Activated naive CD4-positive, alpha-beta T cell treated with anti-CD3 and anti-CD28 coated beads for 36 hours (primary cell): ENCODE results near the gene KMT5C. TPM values are rescaled to one million over a fixed set of nuclear protein-coding genes. Genes with fewer than 3 reads are reported as not detected.
A peak's percentile ranks its signal among the peaks of the same experiment; 100 is the strongest.

ENCODE experiments used
- CTCF ChIA-PET: fragments of 350-600 bp; sonication (Branson Sonifier 250); formaldehyde crosslinking; loops from one replicate; lab custom pipeline; 2021; ENCODE audit warnings: antibody characterized with exemption; lab: Charles Lee
- DNase-seq: peaks from one replicate; pipeline ENCODE4 v3.0.0-alpha.2; 2020
- H3K27ac Mint-ChIP-seq: one replicate; pipeline ENCODE4 v1.8.0; 2021; ENCODE audit warnings: mild to moderate bottlenecking, mixed read lengths
- H3K27me3 Mint-ChIP-seq: one replicate; pipeline ENCODE4 v1.8.0; 2021; ENCODE audit warnings: low read depth, mixed read lengths
- H3K36me3 Mint-ChIP-seq: one replicate; pipeline ENCODE4 v1.8.0; 2021; ENCODE audit warnings: low read depth, mixed read lengths
- H3K4me1 Mint-ChIP-seq: one replicate; pipeline ENCODE4 v1.8.0; 2021; ENCODE audit warnings: low read depth, mixed read lengths
- H3K4me3 Mint-ChIP-seq: one replicate; pipeline ENCODE4 v1.8.0; 2021; ENCODE audit warnings: mild to moderate bottlenecking, moderate library complexity, mixed read lengths
- H3K9me3 Mint-ChIP-seq: one replicate; pipeline ENCODE4 v1.8.0; 2021; ENCODE audit warnings: mixed read lengths
- intact Hi-C: fragments of 100-400 bp; cut with micrococcal nuclease; formaldehyde crosslinking; loops from one replicate; pipeline ENCODE4 v1.15.1; 2023
- total RNA-seq, 2 experiments: library from RNA; stranded (reverse); gene quantifications; one replicate each; pipeline ENCODE4 v1.2.3, GENCODE V29; 2021

Gene KMT5C
- total RNA-seq, 2 experiments from 2014 or later = 45.9 to 47.1 TPM

DNA sequence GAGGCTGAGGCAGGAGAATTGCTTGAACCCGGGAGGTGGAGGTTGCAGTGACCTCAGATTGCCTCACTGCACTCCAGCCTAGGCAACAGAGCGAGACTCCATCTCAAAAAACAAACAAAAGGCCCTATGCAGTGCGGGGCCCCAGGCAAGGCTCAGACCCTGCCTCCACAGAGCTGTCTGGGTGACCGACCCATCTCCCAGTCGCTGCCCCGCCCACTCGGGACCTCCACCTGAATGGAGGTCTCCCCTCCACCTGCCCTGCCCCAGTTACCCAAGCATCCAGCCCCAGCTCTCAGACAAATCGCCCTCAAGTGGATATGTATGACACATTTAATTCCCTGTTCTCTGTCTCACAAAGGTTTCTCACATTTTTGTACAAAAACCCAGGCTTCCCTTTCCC, 25.6 kb downstream of the KMT5C start:
- no peak overlapping the region for H3K4me3 Mint-ChIP-seq
- no peaks in the 10 kb centered on the region for H3K36me3 Mint-ChIP-seq
- no peaks in the 10 kb centered on the region for H3K9me3 Mint-ChIP-seq
- intact Hi-C loops = no loop called here
- CTCF ChIA-PET = interaction anchor here (0.7 kb wide), 1 partner anchor 1127 kb away, joined by 3 read pairs; no protein-coding TSS in a partner anchor
- no peak overlapping the region for H3K27ac Mint-ChIP-seq
- no peak for DNase-seq
- H3K4me1 Mint-ChIP-seq = peaks cover 4% of the 10 kb centered on the region
- peaks cover 14% of the 10 kb centered on the region for H3K27me3 Mint-ChIP-seq

GRCh38 chr19:55365964-55366363, 26.3 kb downstream of the KMT5C start:
- no peak overlapping the region for H3K4me3 Mint-ChIP-seq
- CTCF ChIA-PET = no interaction called here
- H3K4me1 Mint-ChIP-seq = peaks cover 7% of the 10 kb centered on the region
- intact Hi-C loops = no loop called here
- DNase-seq = no peak
- peaks cover 20% of the 10 kb centered on the region for H3K27me3 Mint-ChIP-seq
- H3K9me3 Mint-ChIP-seq = no peaks in the 10 kb centered on the region
- H3K27ac Mint-ChIP-seq = no peak overlapping the region
- no peaks in the 10 kb centered on the region for H3K36me3 Mint-ChIP-seq

DNA sequence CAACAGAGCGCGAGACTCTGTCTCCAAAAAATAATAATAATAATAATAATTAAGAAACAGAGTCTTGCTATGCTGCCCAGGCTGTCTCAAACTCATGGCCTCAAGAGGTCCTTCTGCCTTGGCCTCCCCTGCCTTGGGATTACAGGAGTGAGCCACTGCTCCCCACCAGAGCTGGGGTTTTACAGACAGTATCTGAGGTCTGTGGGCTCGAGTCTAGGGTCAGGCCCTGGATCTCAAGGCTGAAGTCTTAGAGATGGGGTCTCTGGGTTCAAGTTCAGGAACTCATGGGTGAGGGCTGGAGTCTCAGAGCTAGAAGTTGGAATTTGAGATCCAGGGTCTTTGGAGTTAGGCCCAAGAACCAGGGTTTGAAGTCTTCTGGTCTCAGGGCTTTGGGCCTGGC, 27.1 kb downstream of the KMT5C start:
- Mint-ChIP-seq H3K4me1 (peaks cover 9% of the 10 kb centered on the region), H3K27me3 (peaks cover 29% of the 10 kb centered on the region), H3K36me3 (no peaks in the 10 kb centered on the region), H3K27ac (no peak overlapping the region), H3K4me3 (no peak overlapping the region), H3K9me3 (no peaks in the 10 kb centered on the region)
- CTCF ChIA-PET = no interaction called here
- intact Hi-C loops = no loop called here
- DNase-seq = no peak

DNA sequence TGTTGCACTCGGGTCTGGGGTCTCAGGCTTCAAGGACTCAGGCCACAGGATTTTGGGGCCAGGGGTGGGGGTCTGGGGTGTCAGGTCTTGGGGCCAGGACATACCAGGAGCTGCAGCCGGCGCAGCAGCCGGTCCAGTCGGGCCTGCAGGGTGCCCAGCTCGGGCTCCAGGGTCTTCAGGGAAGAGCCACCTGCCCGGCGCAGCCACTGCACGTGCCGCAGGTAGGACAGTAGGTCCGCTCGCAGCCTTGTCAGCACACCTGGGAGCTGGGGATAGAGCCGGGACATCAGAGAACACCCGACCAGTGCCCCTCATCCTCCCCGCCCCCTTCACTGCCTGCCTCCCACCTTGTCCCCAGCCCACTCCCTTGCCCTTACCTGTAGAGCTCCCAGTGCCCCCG, 28.4 kb downstream of the KMT5C start:
- H3K27me3 Mint-ChIP-seq = peaks cover 39% of the 10 kb centered on the region
- DNase-seq = no peak
- H3K4me3 Mint-ChIP-seq = no peak overlapping the region
- H3K36me3 Mint-ChIP-seq = no peaks in the 10 kb centered on the region
- CTCF ChIA-PET = no interaction called here
- no peaks in the 10 kb centered on the region for H3K9me3 Mint-ChIP-seq
- intact Hi-C loops = no loop called here
- H3K4me1 Mint-ChIP-seq = peaks cover 14% of the 10 kb centered on the region
- H3K27ac Mint-ChIP-seq = no peak overlapping the region

GRCh38 chr19:55368701-55369563, 29.3 kb downstream of the KMT5C start:
- CTCF ChIA-PET = interaction anchor here (0.7 kb wide), 1 partner anchor 47 kb away, joined by 3 read pairs; no protein-coding TSS in a partner anchor
- H3K4me3 Mint-ChIP-seq = no peak overlapping the region
- H3K4me1 Mint-ChIP-seq = peaks cover 18% of the 10 kb centered on the region
- intact Hi-C loops = no loop called here
- DNase-seq = no peak
- H3K36me3 Mint-ChIP-seq = no peaks in the 10 kb centered on the region
- no peak overlapping the region for H3K27ac Mint-ChIP-seq
- no peaks in the 10 kb centered on the region for H3K9me3 Mint-ChIP-seq
- peaks cover 45% of the 10 kb centered on the region for H3K27me3 Mint-ChIP-seq

- DNase-seq = peak; percentile 41
- Mint-ChIP-seq H3K36me3 (no peaks in the 10 kb centered on the region), H3K27ac (no peak overlapping the region), H3K4me3 (peak overlapping the region; percentile 36), H3K4me1 (peaks cover 19% of the 10 kb centered on the region), H3K27me3 (peaks cover 45% of the 10 kb centered on the region), H3K9me3 (no peaks in the 10 kb centered on the region)
- intact Hi-C loops = no loop called here
- CTCF ChIA-PET = no interaction called here
Measured at GRCh38 chr19:55369653-55370304, 30.1 kb downstream of the KMT5C start.

DNA sequence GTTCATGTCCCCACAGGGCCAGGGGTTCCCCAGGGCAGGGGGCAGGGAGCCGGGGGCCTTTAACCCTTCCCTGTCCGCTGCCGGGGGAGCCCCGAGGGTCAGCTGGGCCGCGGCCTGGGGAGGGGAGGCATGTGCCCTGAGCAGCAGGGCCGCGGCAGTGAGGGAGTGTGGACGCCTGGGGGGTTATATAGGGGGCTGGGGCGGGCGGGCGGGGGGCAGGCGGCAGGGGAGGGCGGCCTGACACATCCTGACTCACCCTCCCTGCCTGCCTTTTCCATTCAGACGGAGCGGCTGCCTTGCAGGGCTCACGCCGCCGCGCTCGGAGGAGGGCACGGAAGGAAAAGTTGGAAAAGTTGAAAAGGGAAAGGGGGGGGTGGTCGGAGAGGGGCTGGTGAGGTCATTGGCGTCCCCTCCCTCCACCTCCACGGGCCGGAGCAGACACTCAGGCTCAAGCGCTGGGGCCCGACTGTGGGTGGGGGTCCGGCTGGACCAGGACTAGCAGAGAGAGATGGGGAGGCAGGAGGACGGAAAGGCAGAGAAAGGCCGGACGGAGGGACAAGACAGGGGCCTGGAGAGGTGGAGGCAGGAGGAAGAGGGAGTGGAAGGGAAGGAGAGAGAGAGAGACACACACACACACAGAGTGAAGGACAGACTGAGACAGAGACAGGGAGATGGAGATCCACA, 30.8 kb downstream of the KMT5C start, which contains the start of gene IL11:
Gene IL11 (minus strand): TSS at position 159 of the 684 bp plus-strand sequence. CDS start 153 bp downstream, at position 6.
- peaks cover 19% of the 10 kb centered on the region for H3K4me1 Mint-ChIP-seq
- CTCF ChIA-PET = no interaction called here
- peak within 1 kb of the TSS; percentile 36 for H3K4me3 Mint-ChIP-seq

DNA sequence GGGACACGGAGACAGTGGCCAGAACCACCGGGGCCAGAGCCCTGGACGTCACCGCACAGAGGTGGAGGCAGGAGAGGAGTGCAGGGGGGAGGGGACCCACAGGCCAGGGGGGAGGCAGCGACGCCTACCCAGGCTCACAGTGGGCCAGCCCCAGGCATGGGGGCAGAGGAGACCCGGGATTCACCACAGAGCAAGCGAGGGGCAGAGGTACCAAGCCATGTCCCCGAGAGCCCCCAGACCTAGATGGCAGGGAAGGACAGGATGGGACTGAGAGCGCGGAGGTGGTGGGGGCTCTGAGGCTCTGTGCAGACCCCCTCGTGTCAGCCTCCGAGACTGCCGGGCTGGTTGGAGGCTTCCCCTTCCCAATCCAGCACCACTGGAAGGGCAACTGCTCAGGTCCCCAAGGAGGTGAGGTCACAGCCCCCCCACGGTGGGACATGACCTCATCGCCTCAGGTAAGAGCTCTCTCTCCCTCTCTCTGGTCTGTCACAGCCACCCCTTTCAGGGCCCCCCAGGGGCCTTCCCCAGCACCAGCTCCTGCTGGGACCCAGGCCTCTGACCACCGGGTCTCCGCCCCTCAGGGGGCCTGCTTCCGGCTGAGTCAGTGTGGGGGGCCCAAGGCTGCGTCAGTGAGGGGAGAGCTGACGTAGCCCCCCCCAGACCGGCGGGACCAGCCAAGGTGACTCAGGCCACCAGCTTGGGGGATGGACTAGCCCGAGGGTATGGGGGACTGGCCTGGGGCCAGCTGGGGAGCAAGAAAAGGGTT, 32.8 kb downstream of the KMT5C start:
- Mint-ChIP-seq H3K9me3 (no peaks in the 10 kb centered on the region), H3K36me3 (no peaks in the 10 kb centered on the region), H3K27me3 (peaks cover 47% of the 10 kb centered on the region), H3K27ac (no peak overlapping the region), H3K4me3 (no peak overlapping the region), H3K4me1 (peaks cover 21% of the 10 kb centered on the region)
- intact Hi-C loops = no loop called here
- CTCF ChIA-PET = no interaction called here
- no peak for DNase-seq

More for the DNA sequence above, 30.8 kb downstream of the KMT5C start, which contains the start of gene IL11:
- peaks cover 47% of the 10 kb centered on the region for H3K27me3 Mint-ChIP-seq
- intact Hi-C loops = no loop called here
- H3K27ac Mint-ChIP-seq = no peak within 1 kb of the TSS
- H3K36me3 Mint-ChIP-seq = no peaks in the 10 kb centered on the region
- no peak for DNase-seq
- no peaks in the 10 kb centered on the region for H3K9me3 Mint-ChIP-seq

DNA sequence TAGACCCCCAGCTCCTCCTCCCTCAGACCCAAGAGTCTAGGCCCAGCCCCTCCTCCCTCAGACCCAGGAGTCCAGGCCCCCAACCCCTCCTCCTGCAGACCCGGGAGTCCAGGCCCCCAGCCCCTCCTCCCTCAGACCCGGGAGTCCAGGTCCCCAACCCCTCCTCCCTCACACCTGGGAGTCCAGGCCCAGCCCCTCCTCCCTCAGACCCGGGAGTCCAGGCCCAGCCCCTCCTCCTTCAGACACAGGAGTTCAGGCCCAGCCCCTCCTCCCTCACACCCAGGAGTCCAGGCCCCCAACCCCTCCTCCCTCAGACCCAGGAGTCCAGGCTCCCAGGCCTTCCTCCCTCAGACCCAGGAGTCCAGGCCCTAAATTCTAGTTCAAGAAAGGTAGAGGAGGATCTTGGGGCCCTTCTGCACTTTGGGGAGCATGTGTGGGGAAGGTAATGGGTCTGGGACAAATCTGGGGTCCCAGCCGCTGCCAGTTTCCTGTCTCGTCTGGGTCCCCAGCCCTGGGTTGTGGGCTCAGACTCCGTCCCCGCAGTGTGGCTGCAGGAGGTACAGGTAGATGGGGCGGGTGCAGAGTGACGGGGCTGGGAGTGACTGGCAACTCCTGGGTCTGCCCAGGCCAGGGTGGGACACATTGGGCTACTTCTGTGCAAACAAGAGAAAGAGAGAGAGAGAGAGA, 33.8 kb downstream of the KMT5C start:
- CTCF ChIA-PET = no interaction called here
- H3K4me1 Mint-ChIP-seq = peaks cover 21% of the 10 kb centered on the region
- H3K9me3 Mint-ChIP-seq = no peaks in the 10 kb centered on the region
- no peak overlapping the region for H3K27ac Mint-ChIP-seq
- H3K36me3 Mint-ChIP-seq = no peaks in the 10 kb centered on the region
- intact Hi-C loops = no loop called here
- peaks cover 45% of the 10 kb centered on the region for H3K27me3 Mint-ChIP-seq
- no peak overlapping the region for H3K4me3 Mint-ChIP-seq
- DNase-seq = no peak

DNA sequence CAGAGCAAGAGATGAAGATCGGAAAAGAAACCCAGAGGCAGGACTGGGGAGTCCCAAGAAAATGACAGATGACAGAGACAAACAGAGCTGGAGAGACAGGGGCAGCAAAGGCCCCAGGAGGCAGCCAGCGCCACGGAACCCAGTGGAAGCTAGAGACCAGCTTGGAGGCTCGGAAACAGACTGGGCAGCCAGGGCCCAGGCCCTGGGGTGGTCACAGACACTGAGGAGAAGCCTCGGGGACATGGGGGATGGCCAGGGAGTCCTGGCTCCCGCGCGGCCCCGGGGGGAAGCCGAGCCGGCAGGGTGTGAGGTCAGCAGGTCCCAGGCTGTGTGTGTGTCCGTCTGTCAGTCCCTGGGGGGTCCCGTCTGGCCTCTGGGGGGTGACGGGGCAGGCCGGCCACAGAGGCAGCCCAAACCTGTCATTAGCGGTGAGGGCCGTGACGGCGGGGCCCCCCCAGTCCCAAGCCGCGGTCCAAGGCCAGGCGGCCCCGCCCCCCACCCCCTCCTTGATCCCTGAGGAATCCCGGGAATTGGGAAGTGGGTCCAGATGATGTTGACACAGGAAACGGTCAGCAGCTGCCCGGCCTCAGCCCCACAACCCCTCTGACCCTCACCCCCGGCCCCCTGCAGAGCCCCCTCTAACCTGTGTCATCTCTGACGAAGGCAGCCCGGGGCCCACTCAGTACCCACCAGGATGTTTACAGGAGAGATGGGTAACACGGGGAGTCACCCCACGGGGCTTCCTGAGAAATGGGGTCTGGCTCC, 34.5 kb downstream of the KMT5C start:
- Mint-ChIP-seq H3K4me3 (no peak overlapping the region), H3K27ac (no peak overlapping the region), H3K36me3 (no peaks in the 10 kb centered on the region), H3K4me1 (peaks cover 21% of the 10 kb centered on the region), H3K27me3 (peaks cover 41% of the 10 kb centered on the region), H3K9me3 (no peaks in the 10 kb centered on the region)
- CTCF ChIA-PET = no interaction called here
- no peak for DNase-seq
- intact Hi-C loops = no loop called here
